GM18519 (cell line): ENCODE data around the gene BTBD10.

ENCODE experiments used
- ATAC-seq: cut with Tn5 transposase; IDR thresholded peaks from one replicate; pipeline ENCODE4 v1.9.1; 2021; ENCODE audit warnings: mild to moderate bottlenecking, moderate library complexity; ENCODE audit not compliant: unreplicated experiment, low FRiP score

BTBD10 gene

DNA sequence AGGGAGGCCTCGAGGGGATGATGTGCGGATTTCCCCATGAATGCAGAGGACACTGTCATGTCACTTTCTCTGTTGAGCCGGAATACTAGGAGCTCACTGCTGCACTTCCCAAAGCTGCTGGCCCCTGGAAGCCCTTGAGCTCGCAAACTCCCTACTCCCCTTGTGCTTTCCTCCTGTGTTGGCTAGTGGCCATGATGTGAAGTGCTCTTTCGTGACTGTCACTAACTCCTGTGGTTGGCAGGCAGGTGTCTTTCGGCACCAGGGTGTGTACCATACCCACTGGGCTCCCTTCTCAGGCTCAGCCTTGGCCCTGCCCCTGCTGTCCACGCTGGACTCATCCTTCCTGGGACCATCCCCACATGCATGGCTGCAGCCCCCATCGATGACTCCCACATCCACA lies 86.2 kb downstream of the BTBD10 start:
- ATAC-seq = no peak

DNA sequence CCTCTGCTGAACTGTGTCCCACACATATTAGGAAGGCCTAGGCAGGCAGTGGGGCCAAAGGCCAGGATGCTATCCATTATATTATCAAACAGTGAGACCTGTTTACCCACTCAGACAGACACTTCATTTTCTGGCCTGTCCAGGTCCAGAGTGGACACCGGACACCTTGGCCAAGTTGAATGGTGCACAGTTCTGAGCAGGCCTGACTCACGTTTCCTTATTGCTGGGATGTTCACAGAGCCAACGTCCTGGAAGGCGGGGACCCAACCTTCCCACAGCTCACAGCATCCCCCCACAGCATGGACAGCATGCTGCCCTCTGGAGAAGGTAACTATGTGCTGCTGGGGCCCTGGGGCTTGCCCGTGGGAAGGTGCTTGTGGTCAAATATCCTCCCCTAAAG lies 86.6 kb downstream of the BTBD10 start:
- no peak for ATAC-seq

DNA sequence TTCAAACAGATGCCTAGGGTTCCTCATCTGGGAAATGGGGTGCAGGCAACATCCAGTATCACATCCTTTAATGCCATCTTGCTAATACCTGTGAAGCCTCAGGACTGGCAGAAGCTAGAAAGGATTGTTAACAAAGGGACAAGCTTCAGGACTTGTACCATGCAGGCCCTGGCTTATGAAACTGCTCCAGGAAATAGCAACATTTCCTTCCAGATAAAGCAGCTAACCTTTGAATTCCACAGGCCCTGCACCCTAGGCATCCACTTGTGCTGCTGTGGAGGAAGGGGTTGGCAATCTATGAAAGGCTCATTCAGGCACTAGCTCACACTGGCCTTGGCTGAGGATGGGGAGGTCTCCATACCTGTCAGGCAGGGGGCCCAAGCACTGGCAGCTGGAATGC lies 87.2 kb downstream of the BTBD10 start:
- no peak for ATAC-seq

DNA sequence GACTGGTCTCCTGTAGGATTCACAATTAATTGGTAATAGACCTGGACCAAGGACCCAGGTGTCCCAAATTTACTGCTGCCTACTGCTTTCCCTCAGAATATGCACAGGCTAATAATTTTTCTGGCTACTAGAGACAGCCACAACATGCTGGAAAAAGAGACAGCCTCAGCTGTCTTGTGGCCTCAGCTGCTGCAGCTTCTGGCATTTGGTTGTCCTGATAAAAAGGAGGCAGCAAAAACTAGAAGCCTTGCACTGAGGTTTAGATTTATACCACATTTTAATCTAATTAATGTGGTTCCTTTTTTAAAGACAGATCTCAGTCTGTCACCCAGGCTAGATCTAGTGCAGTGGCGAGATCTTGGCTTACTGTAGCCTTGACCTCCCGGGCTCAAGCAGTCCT lies 89.8 kb downstream of the BTBD10 start:
- no peak for ATAC-seq

DNA sequence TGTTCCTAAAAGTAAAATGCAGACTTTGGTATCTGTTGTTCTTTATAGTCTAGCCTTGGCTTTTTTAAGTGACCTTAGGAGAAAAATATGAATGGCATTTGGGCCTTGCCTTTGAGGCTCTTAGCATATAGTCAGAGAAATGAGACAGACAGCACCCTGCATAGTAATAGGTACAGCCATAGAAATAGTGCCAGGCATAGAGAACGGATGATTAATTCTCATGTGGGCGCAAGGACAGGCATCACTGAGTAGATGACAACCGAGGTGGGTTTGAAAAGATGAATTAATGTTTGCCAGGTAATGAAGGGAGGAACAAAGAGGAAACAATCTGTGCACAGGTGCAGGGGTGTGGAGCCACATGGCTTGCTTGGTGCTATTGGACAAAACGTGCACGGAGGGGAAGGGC lies 95.0 kb downstream of the BTBD10 start:
- no peak for ATAC-seq

DNA sequence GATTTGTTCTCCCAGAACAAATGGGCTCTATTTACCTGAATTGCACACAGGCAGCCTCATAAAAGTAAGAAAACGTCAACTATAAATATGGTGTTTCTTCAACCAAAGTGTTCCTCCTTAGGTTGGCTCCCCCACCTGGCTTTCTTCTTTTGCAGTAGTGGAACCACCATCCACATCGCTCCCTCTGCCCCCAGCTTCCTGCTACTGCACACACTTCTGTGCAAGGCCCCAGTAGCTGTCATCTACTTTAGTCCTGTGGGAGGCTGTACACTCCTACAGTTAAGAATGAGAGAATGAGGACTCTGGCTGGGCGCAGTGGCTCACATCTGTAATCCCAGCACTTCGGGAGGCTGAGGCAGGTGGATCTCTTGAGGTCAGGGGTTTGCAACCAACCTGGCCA lies 95.9 kb downstream of the BTBD10 start:
- peak; percentile 56 for ATAC-seq

DNA sequence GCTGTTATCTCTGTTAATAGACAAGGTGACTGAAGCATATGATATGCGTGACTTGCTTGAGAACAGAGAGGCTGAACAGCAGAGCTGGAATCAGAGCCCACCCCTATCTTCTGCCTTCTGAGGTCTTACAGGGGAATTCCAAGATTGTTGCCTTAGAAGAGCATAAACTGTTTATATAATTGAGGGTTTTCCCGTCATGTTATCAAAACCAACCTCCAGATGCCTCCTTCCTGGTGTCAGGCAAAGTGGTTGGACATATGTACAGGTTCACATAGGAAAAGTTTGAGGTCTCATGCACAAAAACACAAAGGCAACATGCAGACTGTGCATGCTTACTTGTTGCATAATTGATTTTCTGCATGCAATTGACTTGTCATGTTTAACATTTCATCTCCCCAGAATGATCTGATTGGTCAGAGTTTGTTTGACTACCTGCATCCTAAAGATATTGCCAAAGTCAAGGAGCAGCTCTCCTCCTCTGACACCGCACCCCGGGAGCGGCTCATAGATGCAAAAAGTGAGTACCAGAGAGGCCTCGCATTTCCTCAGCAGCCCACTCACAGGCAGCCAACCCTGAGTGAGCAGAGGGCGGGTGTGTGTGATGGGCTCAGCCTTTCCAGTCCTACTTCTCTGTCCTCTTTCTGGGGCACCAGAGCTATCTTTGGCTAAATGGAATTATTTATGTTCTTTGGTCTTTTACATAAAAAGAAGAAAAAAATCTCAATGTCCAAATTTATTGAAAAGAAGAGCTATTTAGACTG lies 96.6 kb downstream of the BTBD10 start:
- no peak for ATAC-seq

DNA sequence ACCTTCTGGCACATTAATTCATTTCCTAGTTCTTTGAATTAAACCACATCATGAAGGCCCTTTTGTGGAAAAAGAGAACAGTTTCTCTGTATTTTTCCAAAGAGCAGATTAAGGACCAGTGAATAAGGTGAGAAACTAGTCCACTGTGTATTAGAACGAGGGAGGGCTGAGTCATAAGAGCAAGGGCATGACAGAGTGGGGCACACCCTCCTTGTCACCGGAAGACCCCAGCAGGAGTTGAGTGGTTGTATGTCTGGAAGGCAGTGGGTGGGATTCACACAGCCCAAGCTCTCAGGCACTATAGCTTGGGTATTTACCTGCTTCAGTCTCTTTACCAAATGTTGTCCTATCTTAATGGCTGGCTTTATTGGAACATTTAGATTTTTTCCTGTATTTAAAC lies 98.6 kb downstream of the BTBD10 start:
- no peak for ATAC-seq

DNA sequence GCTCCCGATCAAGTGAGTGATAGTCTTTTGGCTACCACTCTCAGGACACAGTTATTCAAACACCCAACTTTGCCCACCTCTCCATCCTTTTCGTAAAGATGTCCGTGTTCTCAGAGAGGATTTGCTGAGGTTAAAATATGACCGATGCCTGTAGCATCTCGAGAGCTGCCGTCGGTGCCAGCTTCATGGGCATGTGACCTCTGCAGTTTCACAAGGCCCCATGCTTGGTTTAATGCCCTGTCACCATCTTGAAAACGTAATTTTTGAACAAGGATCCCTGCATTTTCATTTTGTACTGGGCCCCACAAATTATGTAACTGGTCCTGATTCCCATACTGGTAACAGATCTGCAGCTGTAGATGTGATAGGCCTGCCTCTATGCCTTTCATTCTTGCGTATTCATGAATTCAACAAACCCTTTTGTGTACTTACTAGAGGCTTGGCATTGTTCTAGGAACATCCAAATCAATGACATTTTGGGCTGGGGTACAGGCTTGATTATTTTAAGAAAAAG lies 100.4 kb downstream of the BTBD10 start:
- ATAC-seq = no peak

DNA sequence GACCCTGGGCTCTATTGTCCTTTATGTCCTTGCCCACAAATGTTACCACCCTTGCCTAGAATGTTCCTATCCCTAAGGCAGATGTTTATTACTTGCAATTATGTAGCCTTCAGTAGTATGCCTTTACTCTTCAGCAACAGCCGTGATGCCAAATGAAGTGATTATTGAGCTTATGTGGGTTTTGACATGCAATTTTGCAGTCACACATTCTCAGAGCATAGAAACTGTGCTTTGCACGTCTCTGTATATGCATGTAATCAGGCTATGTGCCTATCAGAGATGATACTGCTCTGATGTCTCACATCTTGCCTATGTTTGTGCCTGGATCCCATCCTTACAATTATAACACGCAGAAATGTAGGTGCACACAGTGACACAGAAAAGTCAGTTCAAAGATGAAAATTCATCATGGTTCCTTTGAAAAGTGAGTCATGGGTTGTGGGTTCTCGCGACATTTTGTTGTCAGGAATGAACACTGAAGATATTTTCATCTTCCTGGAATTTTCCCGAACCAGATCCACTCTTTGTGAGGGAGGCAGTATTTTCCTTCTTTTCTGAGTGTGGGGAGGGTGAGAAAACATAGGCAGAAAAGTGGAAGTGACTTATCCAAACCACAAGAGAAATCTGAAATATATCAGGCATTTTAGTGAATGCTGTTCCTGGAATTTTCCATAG lies 104.3 kb downstream of the BTBD10 start:
- no peak for ATAC-seq

DNA sequence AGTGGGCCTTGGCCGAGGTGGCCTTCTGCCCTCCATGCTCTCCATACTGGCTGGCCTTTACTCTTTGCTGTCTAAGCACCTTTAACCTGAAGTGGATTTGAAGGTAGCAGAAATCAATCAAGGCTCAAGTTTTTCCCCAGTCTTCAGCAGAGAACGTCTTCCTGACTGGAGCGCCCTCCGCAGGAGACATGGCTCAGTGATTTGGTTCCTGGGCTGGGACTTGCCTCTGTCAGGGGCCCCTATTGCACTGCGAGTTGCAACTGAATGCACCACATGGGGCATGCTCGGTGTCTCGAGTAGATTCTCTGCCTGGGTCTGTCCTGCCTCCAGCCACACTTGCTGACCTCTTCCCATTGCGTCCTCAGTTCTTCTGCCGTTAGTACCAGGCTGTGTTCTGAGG lies 105.8 kb downstream of the BTBD10 start:
- no peak for ATAC-seq

DNA sequence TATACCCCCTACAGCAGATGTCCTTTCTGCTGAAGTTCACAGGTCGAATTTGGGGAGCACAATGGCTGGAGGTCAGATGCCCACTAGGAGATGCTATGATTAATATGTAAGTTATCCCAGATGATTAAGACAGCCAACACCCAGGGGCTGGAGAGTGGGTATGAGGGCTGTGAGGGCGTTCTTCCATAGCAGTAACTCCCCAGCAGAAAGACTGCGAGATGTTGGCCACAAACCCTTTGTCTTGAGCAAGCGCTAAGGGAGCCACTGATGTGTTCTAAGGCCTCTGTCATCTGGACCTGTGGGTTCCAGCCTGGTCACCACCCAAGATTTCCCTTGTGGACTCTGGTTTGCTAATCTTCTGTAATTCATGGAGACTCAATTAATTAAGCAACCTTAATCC lies 107.8 kb downstream of the BTBD10 start:
- ATAC-seq = no peak

DNA sequence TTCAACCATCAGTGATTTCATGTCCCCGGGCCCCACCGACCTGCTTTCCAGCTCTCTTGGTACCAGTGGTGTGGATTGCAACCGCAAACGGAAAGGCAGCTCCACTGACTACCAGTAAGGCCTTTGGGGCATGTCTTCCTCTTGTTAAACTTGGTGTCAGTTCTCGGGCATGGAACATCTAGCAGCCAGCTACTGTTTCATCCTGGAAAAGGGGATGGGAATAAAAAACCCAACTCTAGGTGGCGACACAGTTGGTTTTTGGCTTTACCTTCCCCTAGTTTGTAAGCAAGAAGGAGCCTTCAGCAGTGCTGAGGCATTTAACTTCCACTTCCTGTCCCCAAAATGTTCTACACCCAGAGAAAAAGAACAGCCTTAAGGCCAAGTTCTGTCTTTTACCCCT lies 108.7 kb downstream of the BTBD10 start:
- ATAC-seq = no peak

DNA sequence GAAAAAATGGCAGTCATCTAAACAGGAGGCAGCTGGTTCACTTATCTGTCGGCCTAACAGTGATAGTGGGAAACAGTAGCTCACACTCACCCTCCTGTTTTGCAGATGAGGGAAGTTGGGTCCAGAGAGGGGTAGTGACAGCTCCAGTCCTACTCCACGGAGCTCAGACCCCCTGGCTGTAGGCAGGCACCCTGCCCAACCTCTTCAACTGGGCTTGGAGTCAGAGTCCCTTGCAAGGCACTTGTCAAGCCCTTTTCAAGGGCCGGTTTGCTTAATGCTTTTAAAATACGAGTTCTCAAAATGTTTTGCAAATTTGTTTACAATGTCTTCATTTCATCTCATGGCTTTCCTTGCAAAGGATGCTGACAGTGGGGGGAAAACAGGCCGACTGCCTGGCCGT lies 110.3 kb downstream of the BTBD10 start:
- ATAC-seq = no peak

DNA sequence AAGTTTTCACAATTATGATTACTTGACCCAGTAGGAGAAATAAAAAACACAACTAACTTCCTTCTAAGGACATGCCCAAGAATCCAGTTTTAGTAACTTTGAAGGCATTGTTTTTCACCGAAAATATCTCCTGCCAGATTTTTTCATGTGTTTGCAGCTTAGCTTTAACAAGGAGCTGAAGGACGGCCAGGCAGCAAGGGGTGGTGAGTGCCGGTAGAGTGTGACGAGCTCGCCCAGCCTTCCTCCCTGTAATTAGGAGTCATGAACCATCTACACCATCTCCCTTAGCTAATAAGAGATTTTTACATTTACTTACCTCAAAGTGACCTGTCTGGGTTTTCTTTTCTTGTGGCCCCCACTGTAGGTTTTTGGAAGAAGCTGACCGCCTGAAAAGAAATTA lies 113.4 kb downstream of the BTBD10 start:
- no peak for ATAC-seq

DNA sequence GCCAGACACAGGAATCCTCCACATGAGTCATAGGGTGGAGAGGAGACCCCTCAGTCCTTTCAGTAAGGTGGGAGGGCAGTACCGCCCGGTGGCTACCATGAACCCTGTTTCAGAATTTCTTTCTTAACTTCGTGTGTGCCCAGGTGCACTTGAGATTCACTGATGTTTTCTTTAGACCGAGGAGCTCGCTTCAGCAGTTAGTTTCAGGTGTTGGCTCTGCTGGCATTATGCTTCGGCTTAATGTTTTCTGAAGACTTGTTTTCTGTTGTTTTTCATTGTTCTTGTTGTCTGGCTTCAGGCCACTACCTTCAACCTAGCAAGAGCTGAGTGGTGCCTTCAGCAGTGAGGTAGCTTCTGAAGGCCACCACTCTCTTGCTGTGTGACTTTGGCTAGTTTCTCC lies 114.0 kb downstream of the BTBD10 start:
- no peak for ATAC-seq

DNA sequence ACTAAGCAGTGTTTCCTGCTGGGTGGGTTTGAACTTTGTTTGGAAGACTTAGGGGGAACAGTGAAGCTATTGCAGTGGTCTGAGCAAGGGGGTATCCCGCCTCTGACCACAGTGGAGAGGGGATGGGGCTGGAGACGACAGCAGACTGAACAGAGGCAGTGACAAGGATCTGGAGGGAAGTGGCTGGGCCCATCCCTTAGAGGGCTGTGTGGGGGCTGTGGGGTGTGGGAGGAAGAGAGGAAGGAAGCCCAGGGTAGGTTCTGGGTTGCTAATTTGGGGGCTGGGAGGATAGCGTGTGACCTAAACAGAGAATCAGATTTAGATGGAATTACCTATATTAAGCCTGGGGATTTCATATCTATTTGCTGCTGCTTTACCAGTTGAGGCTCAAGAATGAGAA lies 114.7 kb downstream of the BTBD10 start:
- ATAC-seq = no peak

DNA sequence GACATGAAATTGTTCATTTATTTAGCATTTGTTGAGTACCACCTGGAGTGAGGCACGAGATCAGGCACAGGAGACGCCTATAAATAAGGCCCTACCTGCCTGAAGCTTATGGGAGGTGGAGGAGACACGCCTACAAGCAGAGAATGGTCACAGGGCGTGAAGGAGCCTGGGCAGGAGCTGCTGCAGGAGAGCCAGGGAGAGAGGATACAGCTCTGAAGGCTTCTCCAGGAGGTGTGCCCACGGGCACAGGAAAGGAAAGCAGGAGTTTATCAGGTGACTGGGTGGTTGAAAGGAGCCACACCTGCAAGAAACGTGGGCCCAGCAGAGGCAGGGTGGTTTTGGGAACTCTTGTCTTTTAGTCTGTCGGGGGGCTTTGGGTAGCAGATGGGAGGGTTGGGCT lies 115.1 kb downstream of the BTBD10 start:
- ATAC-seq = no peak

DNA sequence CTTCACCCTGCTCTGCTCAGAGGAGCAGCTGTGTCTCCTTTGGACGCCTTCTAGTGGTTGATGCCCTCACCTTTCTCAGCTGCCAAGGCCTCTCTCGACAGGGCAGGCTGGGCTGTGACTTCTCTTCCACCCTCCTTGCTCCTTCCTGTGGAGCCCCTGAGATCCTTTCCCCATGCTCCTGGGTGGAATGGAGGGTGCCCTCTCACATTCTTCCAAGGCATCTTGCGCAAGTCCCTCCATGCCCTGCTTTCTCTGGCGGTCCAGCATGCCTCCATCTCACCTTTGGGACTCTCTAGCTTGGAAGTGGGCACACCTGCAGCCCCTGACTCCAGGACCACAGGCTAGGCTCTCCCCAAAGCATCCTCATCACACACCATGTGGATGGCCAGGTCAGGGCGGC lies 116.6 kb downstream of the BTBD10 start:
- no peak for ATAC-seq

DNA sequence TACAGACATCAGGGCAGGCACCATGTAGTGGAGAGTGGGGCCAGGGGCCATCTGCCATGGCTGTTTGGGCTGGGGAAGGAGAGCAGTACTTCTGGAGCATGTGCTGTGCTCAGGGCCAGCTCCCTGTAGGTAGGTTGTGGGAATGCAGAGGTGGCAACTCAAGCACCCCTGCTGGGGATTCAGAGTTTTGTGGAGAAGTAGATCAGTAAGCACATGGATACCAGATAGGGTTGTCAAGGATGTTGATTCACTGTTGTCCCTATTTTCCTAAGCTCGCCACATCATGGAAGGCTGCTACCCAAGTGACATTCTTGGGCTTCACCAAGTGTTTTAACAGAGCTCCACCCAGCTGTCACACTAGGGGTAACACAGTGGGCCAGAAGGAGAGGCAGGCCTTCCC lies 118.2 kb downstream of the BTBD10 start:
- ATAC-seq = no peak

DNA sequence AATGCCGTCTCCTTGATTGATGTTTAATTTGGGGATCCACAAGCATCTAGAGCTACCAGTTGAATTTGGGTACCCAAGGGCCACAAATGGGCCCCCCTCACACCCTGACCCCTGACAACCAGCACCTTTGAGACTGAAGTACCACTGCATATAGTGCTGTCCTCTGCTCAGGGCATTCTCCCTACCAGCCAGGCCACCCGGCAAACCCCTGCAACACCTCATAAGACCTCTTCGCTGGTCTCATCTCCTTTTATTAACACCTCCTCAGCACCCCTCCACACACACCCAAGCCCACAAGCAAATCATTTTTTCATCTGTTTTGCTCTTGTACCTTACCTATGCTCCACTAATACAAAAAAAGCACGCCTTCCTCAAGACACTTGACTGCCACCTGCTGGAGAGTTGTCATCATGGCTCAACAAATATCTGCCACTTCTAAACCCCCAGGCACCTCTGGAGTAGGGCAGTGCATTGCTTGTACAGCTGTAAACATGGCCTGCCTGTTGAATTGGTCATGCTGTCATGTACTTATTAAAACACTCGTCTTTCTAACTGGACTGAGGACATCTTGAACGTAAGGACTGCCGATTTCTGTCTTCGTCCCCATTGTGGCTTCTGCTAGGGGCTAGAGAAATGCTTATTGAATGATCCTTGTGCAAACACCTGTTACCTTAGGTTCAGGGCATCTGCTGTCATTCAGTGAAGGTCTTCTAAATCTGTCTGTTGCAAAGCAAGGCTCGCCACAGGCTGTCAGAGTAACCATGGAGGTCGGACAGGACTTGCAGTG lies 118.9 kb downstream of the BTBD10 start:
- no peak for ATAC-seq
